GM20000 (cell line): ENCODE measurements around the gene VAV1.
"Not testable (repeated sequence)": the region's sequence is repeated elsewhere in the genome, so short reads cannot be mapped to it uniquely, and the experiment has no call there.

Experiments
- DNase-seq: peaks from one replicate; pipeline ENCODE4 v3.0.0; 2012; ENCODE audit warnings: low spot score
- TF ChIP-seq, protein P1 (sequence below): IDR thresholded peaks from 2 replicates; pipeline ENCODE4 v1.5.1; 2012; ENCODE audit warnings: mild to moderate bottlenecking, control low read depth; ENCODE audit errors: extremely low read depth, missing control alignments

The VAV1 gene

DNA sequence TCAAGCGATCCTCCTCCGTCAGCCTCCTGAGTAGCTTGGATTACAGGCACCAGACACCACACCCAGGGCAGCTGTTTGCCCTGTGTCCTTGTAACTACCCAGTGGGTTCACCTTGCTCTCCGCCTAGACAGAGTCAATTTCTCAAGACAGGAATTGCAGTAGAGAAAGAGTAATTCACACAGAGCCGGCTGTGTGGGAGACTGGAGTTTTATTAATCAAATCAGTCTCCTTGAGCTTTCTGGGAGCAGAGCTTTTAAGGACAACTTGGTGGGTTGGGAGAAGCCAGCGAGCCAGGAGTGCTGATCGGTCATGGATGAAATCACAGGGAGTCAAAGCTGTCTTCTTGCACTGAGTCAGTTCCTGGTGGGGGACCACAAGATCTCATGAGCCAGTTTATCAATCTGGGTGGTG lies 94.2 kb downstream of the VAV1 start:
- TF ChIP-seq, protein P1, sequence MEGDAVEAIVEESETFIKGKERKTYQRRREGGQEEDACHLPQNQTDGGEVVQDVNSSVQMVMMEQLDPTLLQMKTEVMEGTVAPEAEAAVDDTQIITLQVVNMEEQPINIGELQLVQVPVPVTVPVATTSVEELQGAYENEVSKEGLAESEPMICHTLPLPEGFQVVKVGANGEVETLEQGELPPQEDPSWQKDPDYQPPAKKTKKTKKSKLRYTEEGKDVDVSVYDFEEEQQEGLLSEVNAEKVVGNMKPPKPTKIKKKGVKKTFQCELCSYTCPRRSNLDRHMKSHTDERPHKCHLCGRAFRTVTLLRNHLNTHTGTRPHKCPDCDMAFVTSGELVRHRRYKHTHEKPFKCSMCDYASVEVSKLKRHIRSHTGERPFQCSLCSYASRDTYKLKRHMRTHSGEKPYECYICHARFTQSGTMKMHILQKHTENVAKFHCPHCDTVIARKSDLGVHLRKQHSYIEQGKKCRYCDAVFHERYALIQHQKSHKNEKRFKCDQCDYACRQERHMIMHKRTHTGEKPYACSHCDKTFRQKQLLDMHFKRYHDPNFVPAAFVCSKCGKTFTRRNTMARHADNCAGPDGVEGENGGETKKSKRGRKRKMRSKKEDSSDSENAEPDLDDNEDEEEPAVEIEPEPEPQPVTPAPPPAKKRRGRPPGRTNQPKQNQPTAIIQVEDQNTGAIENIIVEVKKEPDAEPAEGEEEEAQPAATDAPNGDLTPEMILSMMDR: no peak
- no peak for DNase-seq

DNA sequence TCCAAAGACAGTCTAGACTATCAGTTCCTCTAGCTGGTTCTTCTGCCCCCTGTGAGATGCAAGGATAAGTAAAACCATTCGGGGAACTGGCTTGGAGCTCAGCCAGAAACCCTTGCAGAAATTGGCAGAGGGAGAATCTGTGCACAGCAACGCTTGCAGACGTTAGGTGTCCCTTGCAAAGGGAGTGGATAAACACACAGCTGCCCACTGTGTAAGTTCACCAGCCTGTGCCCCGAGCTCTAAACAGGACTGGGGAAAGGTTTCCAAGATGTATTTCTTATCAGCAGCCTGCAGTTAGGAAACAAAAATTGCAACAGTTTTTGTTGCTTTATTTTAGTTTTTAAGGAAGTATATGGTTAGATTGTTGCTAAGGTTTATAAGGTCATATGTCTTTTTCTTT lies 95.8 kb downstream of the VAV1 start:
- no peak for DNase-seq
- TF ChIP-seq, protein P1: no peak

DNA sequence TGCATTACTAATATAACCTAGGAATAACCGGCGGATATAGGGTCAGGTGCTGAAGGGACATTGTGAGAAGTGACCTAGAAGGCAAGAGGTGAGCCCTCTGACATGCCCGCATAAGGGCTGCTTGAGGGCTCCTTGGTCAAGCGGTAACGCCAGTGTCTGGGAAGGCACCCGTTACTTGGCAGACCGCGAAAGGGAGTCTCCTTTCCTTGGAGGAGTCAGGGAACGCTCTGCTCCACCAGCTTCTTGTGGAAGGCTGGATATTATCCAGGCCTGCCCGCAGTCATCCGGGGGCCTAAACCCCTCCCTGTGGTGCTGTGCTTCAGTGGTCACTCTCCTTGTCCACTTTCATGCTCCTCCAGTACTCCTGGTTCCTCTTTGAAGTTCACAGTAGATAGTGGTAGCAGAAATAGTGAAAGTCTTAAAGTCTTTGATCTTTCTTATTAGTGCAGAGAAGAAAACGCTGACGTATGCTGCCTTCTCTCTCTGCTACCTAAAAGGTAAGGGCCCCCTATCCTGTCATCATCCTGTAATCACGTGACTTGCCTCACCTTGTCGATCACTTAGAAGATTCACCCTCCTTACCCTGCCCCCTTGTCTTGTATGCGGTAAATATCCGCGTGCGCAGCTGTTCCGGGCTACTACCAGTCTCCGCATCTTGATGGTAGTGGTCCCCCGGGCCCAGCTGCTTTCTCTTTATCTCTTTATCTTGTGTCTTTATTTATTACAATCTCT lies 96.8 kb downstream of the VAV1 start:
- DNase-seq: not testable (repeated sequence)

DNA sequence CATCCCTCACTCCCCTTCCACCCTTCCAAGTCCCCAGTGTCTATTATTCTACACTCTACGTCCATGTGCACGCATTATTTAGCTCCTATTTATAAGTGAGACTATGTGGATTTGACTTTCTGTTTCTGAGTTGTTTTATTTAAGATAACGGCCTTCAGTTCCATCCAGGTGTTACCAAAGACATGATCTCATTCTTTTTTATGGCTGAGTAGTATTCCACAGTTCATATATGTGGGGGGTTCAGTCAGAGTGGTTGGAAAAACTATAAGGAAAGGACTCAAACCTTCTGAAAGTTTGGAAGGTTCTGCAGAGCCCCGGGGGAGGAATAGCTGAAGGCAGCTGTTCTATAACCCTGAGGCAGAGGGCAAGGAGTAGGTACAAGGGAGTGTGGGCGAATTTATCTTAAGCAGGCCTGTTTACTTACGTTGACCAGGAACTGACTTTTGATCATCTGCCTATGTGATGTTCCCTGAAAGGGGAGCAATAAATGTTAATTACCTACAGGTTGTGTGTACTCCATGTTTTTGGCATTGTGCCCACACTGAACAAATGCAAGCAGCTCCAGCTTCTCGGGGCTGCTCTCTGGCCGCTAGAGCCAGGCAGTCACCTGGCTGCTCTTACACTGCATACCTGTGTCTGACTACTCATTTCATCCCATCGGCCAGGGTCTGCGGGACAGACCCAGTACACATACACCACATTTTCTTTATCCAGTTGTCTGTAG lies 101.4 kb downstream of the VAV1 start:
- no peak for DNase-seq
- TF ChIP-seq, protein P1: no peak

DNA sequence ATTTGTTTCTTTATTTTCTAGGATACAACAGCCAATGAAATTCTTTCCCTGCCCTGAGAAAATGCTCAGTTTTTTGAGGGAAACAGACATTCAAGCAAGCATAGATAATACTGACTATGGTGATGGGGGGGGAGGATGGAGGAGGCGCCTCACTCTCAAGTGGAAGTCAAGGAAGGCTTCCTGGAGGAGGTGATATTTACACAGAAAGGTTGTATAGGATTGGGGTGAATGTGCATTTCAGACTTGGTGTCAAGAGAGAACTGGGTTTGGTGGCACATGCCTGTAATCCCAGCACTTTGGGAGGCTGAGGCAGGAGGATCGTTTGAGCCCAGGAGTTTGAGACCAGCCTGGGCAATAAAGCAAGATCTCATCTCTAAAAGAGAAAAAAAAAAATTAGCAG lies 102.7 kb downstream of the VAV1 start:
- DNase-seq: no peak
- TF ChIP-seq, protein P1: no peak

DNA sequence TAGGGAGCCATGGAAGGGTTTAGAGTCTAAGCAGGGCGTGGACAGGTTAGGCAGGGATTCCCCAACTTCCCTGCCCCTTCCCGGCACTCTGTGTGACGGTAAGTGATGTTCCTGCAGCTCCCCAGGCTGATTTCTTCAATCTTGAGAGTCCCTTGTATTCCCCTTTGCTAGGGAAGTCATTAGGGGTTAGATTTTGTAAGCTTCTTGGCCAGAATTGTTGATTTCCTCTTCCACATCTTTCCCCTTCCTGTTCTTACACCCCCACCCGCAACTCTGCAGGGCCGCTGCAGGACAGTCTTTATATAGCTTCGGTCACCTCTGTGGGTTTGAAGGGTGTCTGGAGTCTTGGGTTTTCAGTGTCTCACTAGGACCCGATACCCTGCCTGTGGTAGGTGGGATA lies 104.2 kb downstream of the VAV1 start:
- TF ChIP-seq, protein P1: no peak
- no peak for DNase-seq

DNA sequence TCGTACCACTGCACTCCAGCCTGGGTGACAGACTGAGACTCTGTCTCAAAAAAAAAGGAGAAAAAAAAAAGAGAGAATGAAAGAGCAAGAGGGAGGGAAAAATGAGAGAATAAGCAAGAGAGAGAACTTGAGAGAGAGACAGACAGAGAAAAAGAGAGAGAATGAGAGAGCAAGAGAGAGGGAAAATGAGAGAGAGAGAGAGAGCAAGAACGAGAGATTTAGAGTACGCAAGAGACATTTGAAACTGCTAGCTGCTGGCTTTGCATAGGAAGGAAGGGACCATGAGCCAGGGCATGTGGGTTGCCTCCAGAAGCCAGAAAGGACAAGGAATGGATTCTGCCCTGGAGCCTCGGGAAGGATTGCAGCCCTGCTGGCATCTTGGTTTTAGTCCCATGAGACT lies 105.3 kb downstream of the VAV1 start:
- no peak for DNase-seq
- TF ChIP-seq, protein P1: no peak
